Measurements from ENCODE around the gene PLEKHA7.

PLEKHA7 gene

GRCh38 chr11:16958833-16959232 lies 55.4 kb downstream of the PLEKHA7 start:
- TF ChIP-seq, protein P1, sequence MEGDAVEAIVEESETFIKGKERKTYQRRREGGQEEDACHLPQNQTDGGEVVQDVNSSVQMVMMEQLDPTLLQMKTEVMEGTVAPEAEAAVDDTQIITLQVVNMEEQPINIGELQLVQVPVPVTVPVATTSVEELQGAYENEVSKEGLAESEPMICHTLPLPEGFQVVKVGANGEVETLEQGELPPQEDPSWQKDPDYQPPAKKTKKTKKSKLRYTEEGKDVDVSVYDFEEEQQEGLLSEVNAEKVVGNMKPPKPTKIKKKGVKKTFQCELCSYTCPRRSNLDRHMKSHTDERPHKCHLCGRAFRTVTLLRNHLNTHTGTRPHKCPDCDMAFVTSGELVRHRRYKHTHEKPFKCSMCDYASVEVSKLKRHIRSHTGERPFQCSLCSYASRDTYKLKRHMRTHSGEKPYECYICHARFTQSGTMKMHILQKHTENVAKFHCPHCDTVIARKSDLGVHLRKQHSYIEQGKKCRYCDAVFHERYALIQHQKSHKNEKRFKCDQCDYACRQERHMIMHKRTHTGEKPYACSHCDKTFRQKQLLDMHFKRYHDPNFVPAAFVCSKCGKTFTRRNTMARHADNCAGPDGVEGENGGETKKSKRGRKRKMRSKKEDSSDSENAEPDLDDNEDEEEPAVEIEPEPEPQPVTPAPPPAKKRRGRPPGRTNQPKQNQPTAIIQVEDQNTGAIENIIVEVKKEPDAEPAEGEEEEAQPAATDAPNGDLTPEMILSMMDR (IDR thresholded peaks at IDR 0.05; ENCODE audit: low read depth, low read length): no peak

DNA sequence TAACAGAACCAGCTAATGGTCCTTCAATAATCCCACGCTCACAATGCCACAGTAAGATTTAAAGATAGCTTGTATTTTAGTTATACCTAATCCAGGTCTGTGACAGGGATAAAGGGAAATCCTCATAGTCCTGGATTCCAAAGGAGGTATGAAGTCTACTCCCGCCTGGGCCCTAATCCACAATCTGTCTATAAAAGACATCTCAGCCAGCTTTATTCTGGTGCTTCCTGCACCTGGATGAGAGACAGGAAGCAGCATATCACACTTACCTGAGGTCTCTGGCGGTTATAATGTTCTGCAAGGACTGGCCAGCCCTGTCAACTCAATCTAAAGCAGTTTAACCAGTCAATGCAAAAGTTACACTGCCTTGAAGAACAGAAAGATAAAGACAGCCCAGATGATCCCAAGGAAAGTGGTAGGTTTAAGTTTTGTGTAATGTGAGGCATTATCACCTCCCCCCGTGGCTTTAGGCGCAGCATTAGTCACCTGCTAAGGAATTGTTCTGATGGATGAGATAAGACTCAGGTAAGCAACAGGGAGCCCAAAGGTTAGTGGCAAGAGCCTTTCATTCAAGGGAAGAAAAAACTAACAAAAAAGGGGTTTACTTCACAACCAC lies 57.6 kb downstream of the PLEKHA7 start:
- H3K4me3 ChIP-seq (replicated peaks in 1 of 2; ENCODE audit: low read depth in 2 of 2, low read length in 2 of 2): no peak overlapping the region
- no peak for DNase-seq (ENCODE audit: low read depth in 2 of 2)
- TF ChIP-seq, protein P1 (IDR thresholded peaks at IDR 0.05; ENCODE audit: low read depth, low read length): no peak

More at GRCh38 chr11:16958833-16959232, 55.4 kb downstream of the PLEKHA7 start:
- no peak for DNase-seq (ENCODE audit: low read depth in 2 of 2)
- no peak overlapping the region for H3K4me3 ChIP-seq (replicated peaks in 1 of 2; ENCODE audit: low read depth in 2 of 2, low read length in 2 of 2)

DNA sequence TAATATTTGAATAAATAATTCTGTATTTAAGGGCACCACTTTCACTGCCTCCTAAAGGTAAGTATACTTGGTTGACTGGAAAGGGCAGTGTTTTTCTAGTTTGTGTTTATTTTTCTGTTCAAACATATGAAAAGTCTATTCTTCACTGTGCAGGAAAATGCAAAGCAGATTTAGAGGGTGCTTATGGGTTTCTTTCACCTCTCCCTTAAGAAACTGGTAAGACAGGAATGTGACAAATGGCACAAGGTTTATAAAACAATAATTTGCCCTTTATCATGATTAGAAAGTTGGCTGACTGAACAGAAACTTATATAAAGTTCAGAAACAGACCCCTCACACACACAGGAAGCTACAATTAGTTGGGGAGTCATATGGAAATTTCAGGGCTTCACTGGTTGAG lies 60.6 kb downstream of the PLEKHA7 start:
- DNase-seq (ENCODE audit: low read depth in 2 of 2): no peak
- no peak overlapping the region for H3K4me3 ChIP-seq (replicated peaks in 1 of 2; ENCODE audit: low read depth in 2 of 2, low read length in 2 of 2)
- TF ChIP-seq, protein P1 (IDR thresholded peaks at IDR 0.05; ENCODE audit: low read depth, low read length): no peak

DNA sequence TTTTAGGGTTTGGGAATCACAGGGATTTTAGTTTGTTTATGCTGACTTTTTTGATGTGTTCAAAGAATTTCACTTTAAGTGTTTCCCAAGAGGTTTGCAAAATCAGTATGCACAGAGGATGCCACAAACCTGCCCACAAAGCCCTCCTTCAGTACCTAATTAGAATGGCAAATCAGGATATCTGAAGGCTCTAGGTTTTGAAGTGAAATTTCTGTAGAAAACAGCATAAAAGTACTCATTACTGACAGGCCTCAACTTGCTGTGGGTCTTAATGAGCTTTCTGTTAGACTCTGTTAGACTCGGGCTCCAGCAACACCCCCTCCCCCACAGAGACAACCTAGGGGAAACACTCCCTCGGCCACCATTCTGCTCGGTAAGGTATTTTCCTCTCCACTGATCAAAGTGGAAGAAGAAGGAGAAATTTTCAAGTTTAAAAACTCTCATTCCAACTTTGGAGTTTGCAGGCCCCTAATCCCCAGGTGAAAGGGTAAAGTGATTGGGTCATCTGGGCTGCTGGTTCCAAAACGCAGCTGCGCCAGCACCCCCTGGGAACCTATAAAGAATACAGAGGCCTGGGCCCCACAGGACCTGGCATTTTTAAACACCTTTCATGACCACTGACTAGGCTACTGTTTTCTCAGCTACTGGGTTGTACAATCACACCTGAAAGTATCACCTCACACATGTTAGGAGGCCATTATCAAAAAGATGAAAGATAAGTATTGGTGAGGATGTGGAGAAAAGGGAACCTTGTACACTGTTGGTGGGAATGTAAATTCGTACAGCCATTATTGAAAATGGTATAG lies 67.5 kb downstream of the PLEKHA7 start:
- TF ChIP-seq, protein P1 (IDR thresholded peaks at IDR 0.05; ENCODE audit: low read depth, low read length): no peak
- H3K4me3 ChIP-seq (replicated peaks in 1 of 2; ENCODE audit: low read depth in 2 of 2, low read length in 2 of 2): no peak overlapping the region
- no peak for DNase-seq (ENCODE audit: low read depth in 2 of 2)

DNA sequence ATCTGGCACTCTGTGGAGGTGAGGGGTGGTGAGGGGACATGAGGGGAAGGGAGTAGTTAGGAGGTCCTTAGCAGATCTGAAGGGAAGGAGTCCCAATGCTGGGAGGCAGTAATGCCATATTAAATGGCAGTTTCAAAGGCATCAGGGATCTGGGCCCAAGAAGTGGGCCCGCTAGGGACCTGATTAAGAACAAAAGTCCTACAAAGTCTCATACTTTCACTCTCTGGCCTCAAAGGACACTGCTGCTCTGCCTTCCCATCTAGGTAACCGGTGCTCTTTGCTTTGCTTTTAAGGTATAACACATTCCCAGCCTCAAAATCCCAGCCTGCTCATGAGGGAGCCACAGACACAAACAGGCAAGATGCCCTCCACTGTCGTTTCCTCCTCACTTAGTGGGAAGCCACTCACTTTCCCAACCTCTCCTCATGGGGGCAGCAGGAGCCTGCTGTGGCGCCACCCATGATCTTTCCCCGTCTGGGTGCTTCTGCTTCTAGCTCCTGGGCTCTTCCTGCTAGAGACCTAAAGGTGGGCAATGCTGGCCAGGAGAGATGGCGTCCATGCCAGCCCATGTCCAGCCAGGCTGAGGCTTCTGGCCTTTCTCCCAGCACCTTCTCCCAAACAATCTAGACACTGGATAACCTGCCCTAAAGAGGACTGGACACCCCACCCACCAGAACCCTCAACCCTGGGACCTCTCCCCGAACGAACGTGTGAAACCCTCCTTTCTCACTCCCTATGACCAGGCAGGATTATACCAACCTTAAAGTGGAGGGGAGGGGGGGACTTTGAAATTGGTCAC lies 68.3 kb downstream of the PLEKHA7 start:
- peak; percentile 67 to 74 for DNase-seq (ENCODE audit: low read depth in 2 of 2)
- no peak overlapping the region for H3K4me3 ChIP-seq (replicated peaks in 1 of 2; ENCODE audit: low read depth in 2 of 2, low read length in 2 of 2)
- TF ChIP-seq, protein P1 (IDR thresholded peaks at IDR 0.05; ENCODE audit: low read depth, low read length): peak; percentile 84

- TF ChIP-seq, protein P1 (IDR thresholded peaks at IDR 0.05; ENCODE audit: low read depth, low read length): no peak
- DNase-seq (ENCODE audit: low read depth in 2 of 2): no peak
- no peak overlapping the region for H3K4me3 ChIP-seq (replicated peaks in 1 of 2; ENCODE audit: low read depth in 2 of 2, low read length in 2 of 2)
Observed at GRCh38 chr11:16942911-16943310, 71.3 kb downstream of the PLEKHA7 start.
